Activated CD4-positive, alpha-beta T cell treated with anti-CD3 and anti-CD28 coated beads, Interleukin-2, amount 50 U/mL, for 48 hours (primary cell): Measurements from ENCODE around the gene RPL37A.

ENCODE experiments used
- DNase-seq, 2 experiments: peaks; one replicate each; pipeline ENCODE4 v3.0.0-alpha.2; 2020

The RPL37A gene

GRCh38 chr2:216491793-216492596 lies 6.6 kb upstream of the RPL37A start:
- no peak for DNase-seq

- DNase-seq, result no peak
Measured at GRCh38 chr2:216492597-216493333, 5.9 kb upstream of the RPL37A start.

GRCh38 chr2:216493334-216493685 lies 5.3 kb upstream of the RPL37A start:
- no peak for DNase-seq

- DNase-seq, result no peak
Measured at GRCh38 chr2:216495656-216496055, 3.0 kb upstream of the RPL37A start.

- no peak for DNase-seq
Measured at GRCh38 chr2:216497382-216498069, 1.1 kb upstream of the RPL37A start.

- DNase-seq, result no peak
Measured at GRCh38 chr2:216498070-216498378, 620 bp upstream of the RPL37A start.

- DNase-seq, result peak in 1 of 2 experiments; percentile 27
Measured at GRCh38 chr2:216499641-216500218, 1.1 kb downstream of the RPL37A start.

GRCh38 chr2:216500572-216500971 lies 1.9 kb downstream of the RPL37A start:
- no peak for DNase-seq

- DNase-seq, result no peak
Measured at GRCh38 chr2:216501854-216502253, 3.2 kb downstream of the RPL37A start.

- no peak for DNase-seq
Measured at GRCh38 chr2:216502381-216503158, 3.9 kb downstream of the RPL37A start.

- DNase-seq, result no peak
Measured at GRCh38 chr2:216503159-216503629, 4.5 kb downstream of the RPL37A start.

- no peak for DNase-seq
Measured at GRCh38 chr2:216503697-216504375, 5.2 kb downstream of the RPL37A start.

GRCh38 chr2:216504376-216504762 lies 5.7 kb downstream of the RPL37A start:
- DNase-seq, result no peak

GRCh38 chr2:216505133-216506106 lies 6.8 kb downstream of the RPL37A start:
- DNase-seq, result no peak

- DNase-seq, result no peak
Measured at GRCh38 chr2:216507220-216508160, 8.8 kb downstream of the RPL37A start.

- no peak for DNase-seq
Measured at GRCh38 chr2:216508229-216508628, 9.6 kb downstream of the RPL37A start.

GRCh38 chr2:216516730-216517350 lies 18.2 kb downstream of the RPL37A start:
- DNase-seq, result no peak

- DNase-seq, result no peak
Measured at GRCh38 chr2:216517447-216518225, 19.0 kb downstream of the RPL37A start.
